Thymus (tissue), 11 donors: ENCODE measurements around the gene ZDHHC7. TPM values are rescaled to one million over a fixed set of nuclear protein-coding genes. Genes with fewer than 3 reads are reported as not detected.

Source experiments
- DNase-seq, 9 donors: peaks; one replicate each; pipeline ENCODE4 v3.0.0-alpha.2; 2013; ENCODE audit warnings: low spot score in 9 of 9, low read depth in 6 of 9, missing footprints in 1 of 9
- H3K27ac ChIP-seq, 2 donors: one replicate each; pipeline ENCODE4 v1.5.1; 2013; ENCODE audit warnings: control low read depth in 1 of 2, low read depth in 1 of 2, low read length in 1 of 2, mild to moderate bottlenecking in 1 of 2, moderate library complexity in 1 of 2
- H3K27me3 ChIP-seq, 2 donors: one replicate each; pipeline ENCODE4 v1.5.1; 2013; ENCODE audit warnings: low read length in 1 of 2; ENCODE audit not compliant: control insufficient read depth in 2 of 2, insufficient read depth in 1 of 2
- H3K36me3 ChIP-seq, 2 donors: one replicate each; pipeline ENCODE4 v1.5.1; 2013; ENCODE audit warnings: low read length in 1 of 2, mild to moderate bottlenecking in 1 of 2, moderate library complexity in 1 of 2; ENCODE audit not compliant: control insufficient read depth in 2 of 2, insufficient read depth in 2 of 2
- H3K4me1 ChIP-seq, 2 donors: one replicate each; pipeline ENCODE4 v1.5.1; 2013; ENCODE audit warnings: low read length in 2 of 2; ENCODE audit not compliant: control insufficient read depth in 2 of 2, insufficient read depth in 2 of 2
- H3K4me3 ChIP-seq, 2 donors: one replicate each; pipeline ENCODE4 v1.5.1; 2013; ENCODE audit warnings: low read length in 2 of 2, control low read depth in 1 of 2, mild to moderate bottlenecking in 1 of 2
- H3K9me3 ChIP-seq, 2 donors: one replicate each; pipeline ENCODE4 v1.5.1; 2013; ENCODE audit warnings: low read length in 1 of 2, mild to moderate bottlenecking in 1 of 2; ENCODE audit not compliant: control insufficient read depth in 2 of 2, insufficient read depth in 1 of 2
- WGBS: extraction: QIAGEN DNeasy Blood & Tissue Kit; methylation state at CpG from one replicate; pipeline ENCODE4 v1.1.7; 2013; 5-methylcytosine and 5-hydroxymethylcytosine counted together
- polyA plus RNA-seq: library from polyadenylated mRNA; stranded (reverse); fragments of 200-250 nt; gene quantifications from one replicate; pipeline ENCODE4 v1.2.3, GENCODE V29; 2013
- total RNA-seq: library from RNA; stranded (reverse); fragments of 120-200 nt; gene quantifications from one replicate; pipeline ENCODE4 v1.2.4, GENCODE V29; 2013
- donor health status: healthy.

ZDHHC7 gene
- total and polyA plus RNA-seq, 2 donors = 19.0 to 24.6 TPM

DNA sequence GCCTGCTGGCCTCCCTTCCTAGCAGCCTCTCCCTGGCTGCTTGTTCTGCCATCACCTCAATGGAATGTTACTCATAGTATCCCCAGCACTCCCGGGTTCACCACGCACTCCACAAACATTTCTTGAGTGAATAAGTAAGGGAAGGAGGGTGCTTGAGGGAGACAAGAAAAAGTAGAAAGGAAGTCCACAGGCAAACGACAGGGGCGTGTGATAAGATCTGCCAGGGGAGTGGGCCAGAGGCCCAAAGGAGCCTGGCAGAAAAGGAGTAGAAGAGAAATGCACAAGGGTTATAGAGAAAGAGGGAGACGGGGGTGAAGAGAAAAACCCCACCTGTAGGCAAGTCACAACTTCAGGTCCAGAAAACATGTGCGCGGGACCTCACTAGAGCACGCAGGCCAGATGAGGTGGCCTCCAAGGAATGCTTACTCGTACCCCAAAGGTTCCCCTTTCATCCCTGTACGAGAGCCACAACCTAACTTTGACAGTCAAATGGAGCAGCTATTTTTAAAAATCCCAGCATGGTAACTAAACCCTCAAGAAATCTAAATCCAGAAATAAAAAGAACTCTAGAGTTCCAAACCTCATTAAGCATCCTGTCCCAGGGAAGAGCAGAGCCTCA lies 6.6 kb downstream of the ZDHHC7 start:
- Histone ChIP-seq H3K4me1 (peaks cover 0 to 16% of the 10 kb centered on the region in 2 donors), H3K4me3 (no peak overlapping the region), H3K36me3 (peaks cover 4 to 16% of the 10 kb centered on the region in 2 donors), H3K9me3 (no peaks in the 10 kb centered on the region), H3K27me3 (no peaks in the 10 kb centered on the region), H3K27ac (peak overlapping the region in 1 of 2 donors; percentile 47)
- DNase-seq = no peak
- WGBS = 80% methylated on average over 10 of the region's 10 CpGs

DNA sequence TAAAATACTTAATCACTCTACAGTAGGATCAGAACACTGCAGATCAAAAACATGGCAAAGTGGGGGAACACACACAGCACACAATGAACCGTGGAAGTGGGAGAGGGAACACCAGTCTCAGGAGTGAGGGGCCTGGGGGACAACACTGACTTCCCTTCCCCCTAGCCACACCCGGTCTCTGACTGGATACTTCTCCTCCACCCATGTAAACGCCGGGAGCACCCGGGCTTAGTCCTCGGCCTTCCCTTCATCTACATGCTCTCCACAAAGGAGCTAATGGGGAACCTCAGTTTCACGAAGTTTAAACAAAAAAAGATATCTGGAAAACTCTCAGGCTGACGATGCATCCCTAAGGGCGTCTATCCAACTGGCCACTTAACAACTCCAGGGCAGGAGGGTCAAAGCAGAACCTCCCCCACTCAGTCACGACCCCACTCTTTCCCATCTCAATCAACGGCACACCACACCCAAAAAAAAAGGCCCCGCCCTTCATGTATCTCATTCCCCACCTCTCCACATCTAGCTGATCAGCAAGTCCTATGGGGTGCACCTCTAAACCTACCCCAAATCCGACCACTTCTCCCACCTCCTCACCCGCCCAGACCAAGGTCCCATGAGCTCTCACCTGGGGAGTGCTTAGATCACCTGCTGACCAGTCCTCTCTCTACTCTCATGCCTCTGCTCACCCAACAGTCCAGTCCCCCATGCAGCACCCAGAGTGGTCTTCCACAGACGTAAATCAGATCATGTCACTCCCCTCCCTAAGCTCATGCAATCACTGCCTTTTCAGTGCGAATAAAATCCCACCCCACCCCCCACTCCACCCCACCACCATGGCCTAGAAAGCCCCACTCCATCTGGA lies 7.4 kb downstream of the ZDHHC7 start:
- no peaks in the 10 kb centered on the region for H3K27me3 ChIP-seq
- DNase-seq = no peak
- H3K27ac ChIP-seq = peak overlapping the region in 1 of 2 donors; percentile 8
- H3K4me3 ChIP-seq = no peak overlapping the region
- peaks cover 0 to 16% of the 10 kb centered on the region in 2 donors for H3K4me1 ChIP-seq
- no peaks in the 10 kb centered on the region for H3K9me3 ChIP-seq
- peaks cover 6 to 16% of the 10 kb centered on the region in 2 donors for H3K36me3 ChIP-seq
- 87% methylated on average over 16 of the region's 16 CpGs for WGBS

DNA sequence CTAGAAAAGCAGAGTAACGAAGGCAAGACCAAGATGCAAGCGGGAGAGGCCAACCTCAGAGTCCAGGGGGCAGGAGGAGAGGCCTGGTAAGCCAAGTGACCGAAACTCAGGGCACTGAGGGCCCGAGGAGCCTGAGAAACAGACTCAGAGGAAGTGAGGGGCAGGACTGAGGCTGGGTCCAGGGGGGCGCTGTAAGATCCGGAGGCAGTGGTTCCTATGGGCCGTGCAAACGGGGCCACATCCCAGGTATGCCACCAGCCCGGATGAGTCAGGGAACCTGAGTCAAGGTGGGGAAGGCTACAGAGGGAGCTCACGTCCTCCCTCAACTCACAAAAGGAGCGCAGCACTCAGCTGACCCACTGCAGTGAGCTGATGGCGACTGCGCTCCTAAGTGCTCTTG lies 8.3 kb downstream of the ZDHHC7 start:
- Histone ChIP-seq H3K9me3 (no peaks in the 10 kb centered on the region), H3K27ac (peak overlapping the region in 1 of 2 donors; percentile 46), H3K4me1 (peaks cover 0 to 16% of the 10 kb centered on the region in 2 donors), H3K36me3 (peaks cover 6 to 16% of the 10 kb centered on the region in 2 donors), H3K27me3 (no peaks in the 10 kb centered on the region), H3K4me3 (no peak overlapping the region)
- 95% methylated on average over 13 of the region's 13 CpGs for WGBS
- DNase-seq = no peak

DNA sequence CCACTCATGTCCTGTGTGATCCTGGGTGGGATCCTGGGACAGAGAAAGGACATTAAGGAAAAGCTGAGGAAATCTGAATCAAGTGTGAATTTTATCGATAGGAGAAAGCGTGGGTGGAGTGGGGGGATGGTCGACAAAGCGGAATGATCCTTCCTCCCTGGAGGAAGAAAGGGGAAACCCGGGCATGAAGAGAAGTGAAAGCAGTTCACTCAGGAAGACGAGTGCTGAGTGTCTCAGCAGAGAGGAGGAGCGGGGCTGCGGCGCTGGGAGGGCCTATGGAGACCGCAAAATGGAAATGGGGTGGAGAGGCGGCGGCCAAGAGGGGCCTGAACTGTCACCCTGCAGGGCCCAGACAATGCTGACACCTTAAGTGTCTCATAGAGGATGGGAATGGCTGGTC lies 8.7 kb downstream of the ZDHHC7 start:
- 88% methylated on average over 12 of the region's 12 CpGs for WGBS
- Histone ChIP-seq H3K27ac (peak overlapping the region; percentile 28 to 46), H3K36me3 (peaks cover 6 to 16% of the 10 kb centered on the region in 2 donors), H3K9me3 (no peaks in the 10 kb centered on the region), H3K27me3 (no peaks in the 10 kb centered on the region), H3K4me3 (no peak overlapping the region), H3K4me1 (peaks cover 0 to 16% of the 10 kb centered on the region in 2 donors)
- no peak for DNase-seq

DNA sequence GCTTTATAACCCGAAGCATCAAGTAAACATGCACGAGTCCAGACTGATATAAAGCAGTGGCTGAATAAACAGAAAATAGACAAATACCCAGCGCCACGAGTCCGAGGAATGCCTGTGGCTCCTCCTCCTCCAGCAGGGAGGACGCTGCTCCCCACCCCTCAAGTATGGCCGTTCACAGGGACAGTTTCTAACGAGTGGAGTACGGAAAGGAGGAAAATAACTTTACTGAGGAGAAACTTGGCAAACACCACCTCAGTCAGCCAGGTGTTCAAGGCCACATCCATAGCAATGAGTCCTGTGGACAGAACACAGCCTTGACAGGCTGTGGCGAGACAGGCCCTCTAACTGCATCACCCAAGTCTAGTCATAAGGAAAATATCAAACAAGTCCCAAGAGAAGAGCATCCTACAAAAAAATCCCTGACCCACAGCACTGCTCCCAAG lies 9.2 kb downstream of the ZDHHC7 start:
- H3K9me3 ChIP-seq = no peaks in the 10 kb centered on the region
- no peak overlapping the region for H3K4me3 ChIP-seq
- H3K4me1 ChIP-seq = peaks cover 0 to 16% of the 10 kb centered on the region in 2 donors
- peak overlapping the region; percentile 28 to 46 for H3K27ac ChIP-seq
- no peaks in the 10 kb centered on the region for H3K27me3 ChIP-seq
- DNase-seq = no peak
- H3K36me3 ChIP-seq = peaks cover 6 to 16% of the 10 kb centered on the region in 2 donors
- WGBS = 86% methylated on average over 10 of the region's 10 CpGs

DNA sequence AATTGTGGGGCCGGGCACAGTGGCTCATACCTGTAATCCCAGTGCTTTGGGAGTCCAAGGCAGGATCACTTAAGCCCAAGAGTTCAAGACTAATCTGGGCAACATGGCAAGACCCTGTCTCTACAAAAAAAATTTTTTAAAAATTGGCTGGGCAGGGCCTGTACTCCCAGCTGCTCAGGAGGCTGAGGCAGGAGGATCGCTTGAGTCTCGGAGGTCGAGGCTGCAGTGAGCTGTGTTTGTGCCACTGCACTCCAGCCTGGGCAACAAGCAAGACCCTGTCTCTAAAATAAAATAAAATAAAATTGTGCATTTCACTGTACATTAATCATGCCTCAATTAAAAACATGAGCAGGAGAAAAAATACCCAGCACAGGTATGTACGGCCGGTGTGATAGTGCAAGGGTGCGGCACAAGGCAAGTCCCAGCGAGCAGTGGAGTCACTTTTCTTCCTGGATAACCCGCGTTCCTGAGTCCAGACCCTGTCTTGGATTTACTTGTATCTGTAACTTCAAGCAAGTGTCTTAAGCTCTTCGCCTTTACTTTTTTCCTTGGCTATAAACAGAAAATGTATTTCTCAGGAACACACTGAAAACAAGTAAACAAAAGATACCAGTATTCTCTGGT lies 11.4 kb downstream of the ZDHHC7 start:
- Histone ChIP-seq H3K9me3 (no peaks in the 10 kb centered on the region), H3K27me3 (no peaks in the 10 kb centered on the region), H3K4me3 (no peak overlapping the region), H3K4me1 (peaks cover 0 to 16% of the 10 kb centered on the region in 2 donors), H3K36me3 (peaks cover 7 to 19% of the 10 kb centered on the region in 2 donors), H3K27ac (peak overlapping the region in 1 of 2 donors; percentile 42)
- 91% methylated on average over 11 of the region's 11 CpGs for WGBS
- DNase-seq = no peak

DNA sequence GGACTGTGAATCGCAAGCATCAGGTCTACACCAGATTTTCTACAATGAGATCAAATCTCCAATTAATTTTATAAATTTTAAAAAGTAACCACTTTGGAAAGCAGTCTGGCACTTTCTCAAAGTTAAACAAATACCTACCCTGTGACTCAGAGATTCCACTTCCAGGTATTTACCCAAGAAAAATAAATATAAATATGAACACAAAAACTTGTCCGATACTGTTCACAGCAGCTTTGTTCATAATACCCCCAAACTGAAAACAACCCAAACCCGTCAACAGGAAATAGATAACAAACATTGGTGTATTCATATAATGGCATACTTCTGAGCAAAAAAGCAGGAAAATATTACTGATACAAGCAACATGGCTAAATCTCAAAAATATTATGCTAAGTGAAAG lies 12.1 kb downstream of the ZDHHC7 start:
- no peak for DNase-seq
- WGBS = 97% methylated on average over 3 of the region's 3 CpGs
- peak overlapping the region in 1 of 2 donors; percentile 30 for H3K27ac ChIP-seq
- peaks cover 0 to 16% of the 10 kb centered on the region in 2 donors for H3K4me1 ChIP-seq
- no peaks in the 10 kb centered on the region for H3K27me3 ChIP-seq
- H3K4me3 ChIP-seq = no peak overlapping the region
- peaks cover 14 to 26% of the 10 kb centered on the region in 2 donors for H3K36me3 ChIP-seq
- H3K9me3 ChIP-seq = no peaks in the 10 kb centered on the region

DNA sequence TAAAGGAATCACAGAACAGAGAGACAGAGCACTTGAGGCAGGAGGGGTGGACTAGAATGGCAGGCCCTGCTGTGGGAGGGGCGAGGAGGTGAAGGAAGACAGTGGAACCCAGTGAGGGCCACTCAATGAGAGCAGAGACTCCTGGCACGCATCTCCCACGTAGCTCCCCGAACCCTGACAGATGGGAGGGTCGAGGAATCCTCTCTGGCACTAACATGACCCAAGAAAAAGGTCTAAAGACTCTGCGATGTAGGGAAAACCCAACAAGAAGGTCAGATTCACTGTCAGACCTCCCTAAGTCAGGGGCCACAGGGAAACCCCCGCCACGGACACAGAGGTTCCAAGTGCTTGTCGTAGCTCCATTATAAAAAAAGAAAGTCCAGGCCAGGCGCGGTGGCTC lies 15.0 kb downstream of the ZDHHC7 start:
- H3K27ac ChIP-seq = no peak overlapping the region
- H3K27me3 ChIP-seq = no peaks in the 10 kb centered on the region
- DNase-seq = no peak
- peaks cover 0 to 4% of the 10 kb centered on the region in 2 donors for H3K4me1 ChIP-seq
- H3K9me3 ChIP-seq = no peaks in the 10 kb centered on the region
- WGBS = 96% methylated on average over 11 of the region's 11 CpGs
- peaks cover 27 to 32% of the 10 kb centered on the region in 2 donors for H3K36me3 ChIP-seq
- H3K4me3 ChIP-seq = no peak overlapping the region

DNA sequence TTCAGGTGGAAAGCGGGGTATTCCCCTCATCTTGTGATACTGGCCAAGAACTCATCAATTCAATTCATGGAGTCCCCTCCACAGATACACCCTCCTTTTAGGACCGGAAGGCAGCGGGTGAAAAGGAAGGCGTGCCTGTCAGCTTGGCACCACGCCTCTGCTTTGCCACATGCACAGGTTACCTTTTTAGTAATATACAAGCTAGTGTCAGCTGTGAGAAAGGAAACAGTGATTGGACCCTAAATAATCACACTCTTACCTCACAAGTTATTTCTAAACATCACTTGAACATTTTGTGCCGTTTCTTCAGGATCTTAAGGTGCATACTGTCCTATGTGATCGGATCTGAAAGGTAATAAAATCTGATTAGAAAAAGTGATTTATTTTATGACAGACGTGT lies 15.7 kb downstream of the ZDHHC7 start:
- 90% methylated on average over 8 of the region's 8 CpGs for WGBS
- no peak overlapping the region for H3K4me3 ChIP-seq
- H3K4me1 ChIP-seq = peaks cover 0 to 1% of the 10 kb centered on the region in 2 donors
- no peaks in the 10 kb centered on the region for H3K9me3 ChIP-seq
- H3K27me3 ChIP-seq = no peaks in the 10 kb centered on the region
- peaks cover 31 to 33% of the 10 kb centered on the region in 2 donors for H3K36me3 ChIP-seq
- DNase-seq = no peak
- no peak overlapping the region for H3K27ac ChIP-seq
